HG03469 (cell line): ENCODE measurements around the gene HDC.

Source experiments
- ATAC-seq: cut with Tn5 transposase; IDR thresholded peaks from one replicate; pipeline ENCODE4 v1.9.1; 2021; ENCODE audit warnings: mild to moderate bottlenecking, moderate library complexity, moderate number of reproducible peaks; ENCODE audit not compliant: unreplicated experiment

Gene HDC

DNA sequence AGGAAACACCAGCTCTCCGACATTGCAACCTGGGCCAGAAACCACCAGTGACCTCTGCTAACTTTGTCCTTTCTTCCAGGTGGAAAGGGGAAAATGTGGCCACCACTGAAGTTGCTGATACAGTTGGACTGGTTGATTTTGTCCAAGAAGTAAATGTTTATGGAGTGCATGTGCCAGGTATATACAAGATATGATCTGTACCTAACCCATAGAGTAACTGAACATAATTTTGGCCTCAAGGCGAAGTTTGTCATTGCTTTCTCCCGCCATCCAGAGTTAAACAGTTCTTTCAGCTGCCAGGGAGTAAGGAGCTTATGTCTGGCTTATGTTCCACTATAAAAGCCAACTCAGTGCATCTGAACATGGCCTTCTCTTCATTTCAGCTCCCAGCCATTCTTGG lies 36.7 kb downstream of the HDC start:
- ATAC-seq: no peak

- ATAC-seq: no peak
These were observed 38.5 kb downstream of the HDC start for GRCh38 chr15:50227076-50227475.

DNA sequence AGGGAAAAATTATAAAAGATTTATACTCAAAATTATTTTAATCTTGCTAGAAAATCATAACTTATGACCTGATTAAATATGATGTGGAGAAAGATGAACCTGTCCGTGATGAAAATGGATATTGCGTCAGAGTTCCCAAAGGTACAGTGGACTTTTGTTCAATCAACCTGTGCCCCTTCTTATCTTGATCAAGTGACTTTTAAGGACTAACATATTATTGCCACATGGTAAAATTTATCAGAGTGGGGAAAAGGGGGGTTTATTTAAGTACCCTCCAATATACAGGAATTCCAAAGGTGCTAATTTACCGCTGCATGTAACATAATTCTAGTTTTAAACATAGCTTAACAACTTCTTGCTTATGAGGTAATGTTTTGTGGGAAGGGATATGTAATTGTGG lies 39.6 kb downstream of the HDC start:
- ATAC-seq: no peak

- no peak for ATAC-seq
These were observed 40.5 kb downstream of the HDC start for GRCh38 chr15:50225057-50225456.

GRCh38 chr15:50224606-50225005 lies 40.9 kb downstream of the HDC start:
- ATAC-seq: no peak

DNA sequence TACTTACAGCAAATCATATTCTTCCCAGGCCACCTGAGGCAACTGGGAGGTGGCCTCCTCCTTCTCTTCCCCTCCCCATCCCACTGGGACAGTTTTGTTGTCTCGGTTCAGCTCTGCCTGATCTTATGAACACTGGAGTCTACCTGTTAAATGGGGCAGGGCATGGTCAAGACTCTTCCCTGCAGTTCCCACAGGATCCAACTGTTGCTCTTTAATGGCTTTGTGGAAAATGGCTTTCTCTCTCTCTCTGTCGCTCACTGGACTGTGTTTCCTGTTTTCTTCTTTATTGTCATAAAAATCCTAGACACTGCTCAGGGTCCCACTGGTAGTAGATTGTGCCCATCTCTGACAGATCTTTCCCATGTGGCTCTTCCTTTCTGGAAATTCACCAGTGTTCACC lies 43.3 kb downstream of the HDC start:
- no peak for ATAC-seq

DNA sequence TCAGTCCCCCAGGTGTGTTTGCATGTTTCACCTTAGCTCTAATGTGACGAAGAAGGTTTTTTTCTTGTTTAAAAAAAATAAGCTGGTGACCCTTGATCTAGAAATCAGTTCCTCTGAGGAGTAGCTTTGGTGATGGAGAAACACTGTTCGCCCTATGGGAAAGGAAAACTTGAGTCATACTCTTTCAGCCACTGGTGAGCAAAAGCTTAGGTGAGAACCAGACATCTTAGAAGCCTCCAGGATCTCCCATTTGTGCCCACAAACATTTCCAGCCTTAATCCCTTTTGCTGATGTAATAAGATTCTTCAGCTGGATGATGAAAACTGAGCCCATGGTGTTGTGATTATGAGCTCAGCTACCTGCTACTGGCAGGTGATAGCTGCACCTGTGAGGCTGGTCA lies 45.7 kb downstream of the HDC start:
- ATAC-seq: no peak

DNA sequence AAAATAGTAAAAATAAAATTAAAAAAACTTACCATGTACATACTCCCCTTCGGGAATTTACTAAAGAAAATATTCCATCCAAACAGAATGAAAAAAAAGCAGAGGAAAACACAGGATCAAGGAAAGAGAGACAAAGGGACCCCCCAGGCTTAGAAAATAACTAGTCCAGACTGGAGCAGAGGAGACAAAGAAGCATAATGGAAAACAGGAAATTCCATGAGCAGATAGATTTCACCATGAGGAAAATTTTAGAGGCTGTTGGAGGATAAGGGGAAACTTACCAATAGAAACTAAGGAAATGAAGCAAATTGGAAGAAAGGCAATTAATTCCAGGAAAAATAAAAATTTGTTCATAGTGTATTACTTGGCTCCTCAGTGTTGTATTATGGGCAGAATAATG lies 46.8 kb downstream of the HDC start:
- ATAC-seq: no peak

DNA sequence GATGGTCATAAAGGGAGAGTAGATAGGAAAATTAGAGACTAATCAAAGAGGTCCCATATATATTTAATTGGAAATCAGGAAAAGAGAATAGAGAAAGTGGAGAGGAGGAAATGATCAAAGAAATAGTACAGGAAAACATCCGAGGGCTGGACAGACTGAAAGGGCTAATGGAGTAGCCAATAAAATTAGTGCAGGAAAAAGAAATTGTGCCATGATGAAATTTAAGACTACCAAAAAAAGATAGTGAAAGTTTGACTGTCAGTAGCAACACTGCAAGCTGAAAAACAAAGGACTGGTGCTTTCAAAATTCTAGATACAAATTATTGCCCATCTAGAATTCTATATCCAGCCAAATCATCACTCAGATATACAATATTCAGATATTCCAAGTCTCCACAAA lies 47.2 kb downstream of the HDC start:
- no peak for ATAC-seq

- no peak for ATAC-seq
These were observed 54.9 kb downstream of the HDC start for GRCh38 chr15:50210462-50211157.

DNA sequence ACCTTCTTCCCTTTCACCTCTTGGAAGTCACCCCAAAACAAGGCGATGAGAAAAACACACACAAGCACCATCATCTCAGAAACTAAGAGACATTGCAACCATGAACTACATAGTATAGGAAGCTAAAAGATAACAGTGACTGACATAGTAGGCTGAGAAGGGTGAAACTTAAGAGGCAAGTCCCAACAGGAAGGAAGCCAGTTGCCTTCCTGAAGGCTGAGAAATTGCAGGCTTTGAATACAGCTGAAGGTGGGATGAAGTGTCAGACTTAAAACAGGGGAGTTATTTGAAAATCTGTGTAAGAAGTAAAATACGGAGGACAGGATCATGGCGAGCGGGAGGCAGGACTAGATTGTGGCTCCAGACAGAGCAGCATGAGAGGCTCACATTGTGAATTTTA lies 55.7 kb downstream of the HDC start:
- ATAC-seq: no peak

GRCh38 chr15:50206020-50206419 lies 59.5 kb downstream of the HDC start:
- no peak for ATAC-seq

GRCh38 chr15:50202003-50202402 lies 63.5 kb downstream of the HDC start:
- no peak for ATAC-seq

GRCh38 chr15:50192926-50193620 lies 72.5 kb downstream of the HDC start:
- no peak for ATAC-seq

DNA sequence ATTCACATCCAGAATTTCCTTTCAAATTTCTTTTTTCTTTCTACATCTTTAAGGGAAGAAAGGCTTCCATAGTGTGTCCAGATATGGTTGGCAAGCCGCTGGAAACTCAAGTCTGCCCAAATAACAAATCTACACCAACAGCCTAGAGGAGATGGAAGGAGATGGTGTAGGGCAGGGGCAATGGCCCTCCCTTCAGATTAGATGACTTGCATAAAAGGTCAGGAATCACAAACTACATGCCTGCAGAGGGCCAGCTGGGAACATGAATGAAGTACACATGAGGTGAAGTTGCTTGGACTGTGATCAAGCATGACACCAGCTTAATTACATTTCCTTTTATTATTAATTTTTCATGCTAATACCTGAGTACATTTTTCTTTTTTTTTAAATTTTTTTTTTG lies 73.4 kb downstream of the HDC start:
- ATAC-seq: no peak
